Cardiac atrium fibroblast (primary cell): ENCODE results near the gene CHST8. TPM values are rescaled to one million over a fixed set of nuclear protein-coding genes. Genes with fewer than 3 reads are reported as not detected.

Experiments used
- total RNA-seq: library from RNA; depleted of rRNA; stranded (reverse); fragments of >200 nt; gene quantifications from 2 replicates; pipeline ENCODE4 v1.2.3, GENCODE V29; 2015

The CHST8 gene, protein sequence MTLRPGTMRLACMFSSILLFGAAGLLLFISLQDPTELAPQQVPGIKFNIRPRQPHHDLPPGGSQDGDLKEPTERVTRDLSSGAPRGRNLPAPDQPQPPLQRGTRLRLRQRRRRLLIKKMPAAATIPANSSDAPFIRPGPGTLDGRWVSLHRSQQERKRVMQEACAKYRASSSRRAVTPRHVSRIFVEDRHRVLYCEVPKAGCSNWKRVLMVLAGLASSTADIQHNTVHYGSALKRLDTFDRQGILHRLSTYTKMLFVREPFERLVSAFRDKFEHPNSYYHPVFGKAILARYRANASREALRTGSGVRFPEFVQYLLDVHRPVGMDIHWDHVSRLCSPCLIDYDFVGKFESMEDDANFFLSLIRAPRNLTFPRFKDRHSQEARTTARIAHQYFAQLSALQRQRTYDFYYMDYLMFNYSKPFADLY
- total RNA-seq = 0.36 and 3.2 TPM in 2 replicates

DNA sequence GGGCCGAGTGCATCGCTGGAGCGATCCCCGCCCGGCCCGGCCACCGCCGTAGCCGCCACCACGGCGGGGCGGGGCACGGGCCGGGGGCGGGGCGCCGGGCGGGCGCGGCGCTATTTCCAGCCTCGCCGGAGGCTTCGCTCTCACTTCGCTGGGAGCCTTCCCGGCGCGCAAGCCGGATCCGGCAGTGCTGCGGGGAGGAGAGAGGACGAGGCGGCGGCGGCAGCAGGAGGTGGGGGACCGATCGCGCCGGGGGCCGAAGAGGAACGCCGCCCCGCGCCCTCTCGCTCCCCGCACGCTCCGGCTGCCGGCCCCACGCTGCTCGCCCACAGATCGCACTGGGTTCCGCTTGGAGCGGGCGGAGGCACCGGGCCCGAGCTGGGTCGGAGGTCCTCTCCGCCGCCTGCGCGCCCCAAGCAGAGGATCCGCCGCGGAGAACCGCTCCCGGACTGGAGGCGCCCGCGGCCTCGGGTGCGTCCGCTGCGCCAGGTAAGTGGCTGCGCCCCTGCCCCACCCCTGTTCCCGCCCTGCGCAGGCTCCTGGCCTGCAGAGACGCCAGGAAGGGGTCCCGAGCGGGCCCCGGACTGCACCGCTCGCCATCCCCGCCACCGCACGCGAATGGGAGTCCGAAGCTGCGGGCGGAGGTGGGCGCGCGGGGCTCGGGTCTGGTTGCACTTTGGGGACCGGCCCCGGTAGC lies at the start of gene CHST8:
Gene CHST8, plus strand, starts transcription at position 143 of the 694 bp plus-strand sequence. CDS start 67,309 bp downstream, outside the sequence.

DNA sequence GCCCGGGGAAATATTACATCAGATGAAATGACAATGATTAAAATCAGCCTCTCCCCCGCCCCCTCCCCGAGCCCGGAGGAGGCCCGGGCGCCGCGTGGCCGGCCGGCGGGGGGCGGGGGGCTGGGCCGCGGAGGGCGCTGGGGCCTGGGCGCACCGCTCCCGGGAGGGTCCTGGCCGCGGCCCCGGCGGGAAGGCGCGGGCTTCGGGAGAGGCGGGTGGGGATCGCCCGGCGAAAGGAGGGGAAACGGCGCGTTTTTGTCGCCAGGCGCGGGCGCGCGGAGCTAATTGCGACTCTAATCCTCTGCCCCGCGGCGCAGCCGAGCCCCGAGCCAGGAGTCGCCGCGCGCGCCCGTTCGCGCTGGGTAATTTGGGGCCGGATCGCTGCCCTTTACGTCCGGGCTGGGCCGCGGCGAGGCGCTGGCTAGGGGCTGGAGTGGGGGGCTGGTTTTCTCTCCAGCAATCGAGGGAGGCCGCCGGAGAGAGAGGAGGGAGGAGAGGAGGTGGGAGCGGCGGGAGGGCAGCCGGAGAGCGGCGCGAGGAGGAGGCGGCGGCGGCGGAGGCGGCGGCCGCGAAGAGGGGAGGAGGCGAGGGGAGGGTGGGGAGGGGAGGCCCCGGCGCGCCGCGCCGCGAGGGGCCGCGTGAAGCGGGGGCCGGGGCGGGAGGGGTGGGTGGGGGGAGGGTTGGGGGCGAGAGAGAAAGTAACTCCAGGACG lies 174.6 kb downstream of the CHST8 start, which contains the start of gene KCTD15:
Gene KCTD15, plus strand, starts transcription at position 707 of the 712 bp plus-strand sequence. CDS start 3,585 bp downstream, outside the sequence.

Other genes with a start within 250 kb of the CHST8 start
- 20.9 and 24.8 TPM in 2 replicates for gene CEBPG, start 248.2 kb upstream of the CHST8 start, total RNA-seq
- 62.8 and 74.8 TPM in 2 replicates for gene PEPD, start 100.2 kb upstream of the CHST8 start, total RNA-seq
- 37.3 and 39.4 TPM in 2 replicates for gene KCTD15, start 174.9 kb downstream of the CHST8 start, total RNA-seq